Muscle layer of colon (tissue), 2 donors: Measurements from ENCODE around the gene BACE2.

Experiments used
- H3K27ac ChIP-seq: one replicate; pipeline ENCODE4 v1.7.0; 2013; ENCODE audit warnings: low read depth, mild to moderate bottlenecking, low read length, moderate library complexity
- H3K27me3 ChIP-seq, 2 donors: one replicate each; pipeline ENCODE4 v1.7.0; 2013; ENCODE audit warnings: low read length in 2 of 2, mild to moderate bottlenecking in 2 of 2; ENCODE audit not compliant: insufficient read depth in 2 of 2, control insufficient read depth in 1 of 2
- H3K36me3 ChIP-seq: one replicate; pipeline ENCODE4 v1.7.0; 2013; ENCODE audit warnings: mild to moderate bottlenecking, low read length; ENCODE audit not compliant: insufficient read depth
- H3K4me1 ChIP-seq: one replicate; pipeline ENCODE4 v1.7.0; 2013; ENCODE audit warnings: mild to moderate bottlenecking, low read length; ENCODE audit not compliant: insufficient read depth
- H3K4me3 ChIP-seq, 2 donors: one replicate each; pipeline ENCODE4 v1.7.0; 2013; ENCODE audit warnings: low read length in 2 of 2, low read depth in 1 of 2, mild to moderate bottlenecking in 1 of 2, moderate library complexity in 1 of 2
- H3K9ac ChIP-seq: one replicate; pipeline ENCODE4 v1.7.0; 2013; ENCODE audit warnings: low read length
- H3K9me3 ChIP-seq: one replicate; pipeline ENCODE4 v1.7.0; 2013; ENCODE audit warnings: mild to moderate bottlenecking, low read length
- donor health status: abdominal sarcoma.
- donor health status: Adenocarcinoma of cecum.

Gene BACE2

GRCh38 chr21:41168391-41169257 is 664 bp downstream of the BACE2 start:
- Histone ChIP-seq H3K27me3 (no peaks in the 10 kb centered on the region), H3K9me3 (no peaks in the 10 kb centered on the region), H3K36me3 (no peaks in the 10 kb centered on the region), H3K9ac (peak overlapping the region; percentile 58), H3K4me3 (peak overlapping the region; percentile 62 to 81), H3K27ac (peak overlapping the region; percentile 99), H3K4me1 (peaks cover 22% of the 10 kb centered on the region)

- peak overlapping the region; percentile 86 for H3K27ac ChIP-seq
- peaks cover 22% of the 10 kb centered on the region for H3K4me1 ChIP-seq
- no peaks in the 10 kb centered on the region for H3K9me3 ChIP-seq
- peak overlapping the region; percentile 30 to 57 for H3K4me3 ChIP-seq
- H3K9ac ChIP-seq = peak overlapping the region; percentile 38
- H3K27me3 ChIP-seq = no peaks in the 10 kb centered on the region
- no peaks in the 10 kb centered on the region for H3K36me3 ChIP-seq
These were observed 1.3 kb downstream of the BACE2 start for GRCh38 chr21:41169258-41169576.

- H3K4me1 ChIP-seq = peaks cover 22% of the 10 kb centered on the region
- no peaks in the 10 kb centered on the region for H3K9me3 ChIP-seq
- H3K36me3 ChIP-seq = no peaks in the 10 kb centered on the region
- no peak overlapping the region for H3K27ac ChIP-seq
- H3K4me3 ChIP-seq = peak overlapping the region; percentile 30 to 57
- H3K9ac ChIP-seq = peak overlapping the region; percentile 38
- H3K27me3 ChIP-seq = no peaks in the 10 kb centered on the region
These were observed 1.7 kb downstream of the BACE2 start for GRCh38 chr21:41169701-41170100.

GRCh38 chr21:41170442-41170841 is 2.5 kb downstream of the BACE2 start:
- no peaks in the 10 kb centered on the region for H3K27me3 ChIP-seq
- no peak overlapping the region for H3K4me3 ChIP-seq
- no peak overlapping the region for H3K27ac ChIP-seq
- H3K4me1 ChIP-seq = peaks cover 27% of the 10 kb centered on the region
- H3K9me3 ChIP-seq = no peaks in the 10 kb centered on the region
- H3K36me3 ChIP-seq = no peaks in the 10 kb centered on the region
- H3K9ac ChIP-seq = no peak overlapping the region

GRCh38 chr21:41170859-41171609 is 3.1 kb downstream of the BACE2 start:
- Histone ChIP-seq H3K4me1 (peaks cover 30% of the 10 kb centered on the region), H3K27me3 (no peaks in the 10 kb centered on the region), H3K9me3 (no peaks in the 10 kb centered on the region), H3K36me3 (no peaks in the 10 kb centered on the region), H3K27ac (no peak overlapping the region), H3K4me3 (no peak overlapping the region), H3K9ac (no peak overlapping the region)

- Histone ChIP-seq H3K9ac (no peak overlapping the region), H3K27ac (no peak overlapping the region), H3K36me3 (no peaks in the 10 kb centered on the region), H3K4me1 (peaks cover 34% of the 10 kb centered on the region), H3K4me3 (no peak overlapping the region), H3K27me3 (no peaks in the 10 kb centered on the region), H3K9me3 (no peaks in the 10 kb centered on the region)
These were observed 7.1 kb downstream of the BACE2 start for GRCh38 chr21:41175080-41175479.

GRCh38 chr21:41176846-41177245 is 8.9 kb downstream of the BACE2 start:
- Histone ChIP-seq H3K4me1 (peaks cover 35% of the 10 kb centered on the region), H3K27me3 (no peaks in the 10 kb centered on the region), H3K9me3 (no peaks in the 10 kb centered on the region), H3K4me3 (no peak overlapping the region), H3K36me3 (no peaks in the 10 kb centered on the region), H3K27ac (no peak overlapping the region), H3K9ac (no peak overlapping the region)

- no peak overlapping the region for H3K27ac ChIP-seq
- H3K4me1 ChIP-seq = peaks cover 26% of the 10 kb centered on the region
- H3K36me3 ChIP-seq = no peaks in the 10 kb centered on the region
- no peak overlapping the region for H3K4me3 ChIP-seq
- no peak overlapping the region for H3K9ac ChIP-seq
- H3K27me3 ChIP-seq = no peaks in the 10 kb centered on the region
- no peaks in the 10 kb centered on the region for H3K9me3 ChIP-seq
These were observed 12.8 kb downstream of the BACE2 start for GRCh38 chr21:41180752-41181151.

GRCh38 chr21:41182547-41182946 is 14.6 kb downstream of the BACE2 start:
- H3K27me3 ChIP-seq = no peaks in the 10 kb centered on the region
- H3K4me3 ChIP-seq = no peak overlapping the region
- no peaks in the 10 kb centered on the region for H3K36me3 ChIP-seq
- no peaks in the 10 kb centered on the region for H3K9me3 ChIP-seq
- H3K27ac ChIP-seq = no peak overlapping the region
- H3K9ac ChIP-seq = no peak overlapping the region
- H3K4me1 ChIP-seq = peaks cover 26% of the 10 kb centered on the region

GRCh38 chr21:41183575-41183974 is 15.6 kb downstream of the BACE2 start:
- peaks cover 26% of the 10 kb centered on the region for H3K4me1 ChIP-seq
- H3K27me3 ChIP-seq = no peaks in the 10 kb centered on the region
- no peaks in the 10 kb centered on the region for H3K9me3 ChIP-seq
- no peak overlapping the region for H3K4me3 ChIP-seq
- H3K36me3 ChIP-seq = no peaks in the 10 kb centered on the region
- H3K9ac ChIP-seq = no peak overlapping the region
- no peak overlapping the region for H3K27ac ChIP-seq

GRCh38 chr21:41185802-41186201 is 17.8 kb downstream of the BACE2 start:
- H3K9ac ChIP-seq = no peak overlapping the region
- H3K27ac ChIP-seq = no peak overlapping the region
- no peak overlapping the region for H3K4me3 ChIP-seq
- no peaks in the 10 kb centered on the region for H3K9me3 ChIP-seq
- H3K27me3 ChIP-seq = no peaks in the 10 kb centered on the region
- no peaks in the 10 kb centered on the region for H3K36me3 ChIP-seq
- peaks cover 5% of the 10 kb centered on the region for H3K4me1 ChIP-seq
